KOPT-K1 (cell line): ENCODE results near the gene TDRD6.

ENCODE experiments used
- H3K27ac ChIP-seq: fragments of 200-600 bp; sonication (generic); 2 replicates; pipeline ENCODE4 v1.5.1; 2016; ENCODE audit warnings: antibody characterized with exemption, mild to moderate bottlenecking, low read depth, low read length; ENCODE audit not compliant: poor library complexity, severe bottlenecking
- H3K36me3 ChIP-seq: fragments of 200-600 bp; sonication (generic); 2 replicates; pipeline ENCODE4 v1.5.1; 2017; ENCODE audit warnings: antibody characterized with exemption, mild to moderate bottlenecking, low read length, moderate library complexity; ENCODE audit not compliant: insufficient read depth
- H3K9me3 ChIP-seq: fragments of 200-600 bp; sonication (generic); 2 replicates; pipeline ENCODE4 v1.5.1; 2017; ENCODE audit warnings: antibody characterized with exemption, low read length, mild to moderate bottlenecking; ENCODE audit not compliant: insufficient read depth, poor library complexity, severe bottlenecking

The TDRD6 gene

DNA sequence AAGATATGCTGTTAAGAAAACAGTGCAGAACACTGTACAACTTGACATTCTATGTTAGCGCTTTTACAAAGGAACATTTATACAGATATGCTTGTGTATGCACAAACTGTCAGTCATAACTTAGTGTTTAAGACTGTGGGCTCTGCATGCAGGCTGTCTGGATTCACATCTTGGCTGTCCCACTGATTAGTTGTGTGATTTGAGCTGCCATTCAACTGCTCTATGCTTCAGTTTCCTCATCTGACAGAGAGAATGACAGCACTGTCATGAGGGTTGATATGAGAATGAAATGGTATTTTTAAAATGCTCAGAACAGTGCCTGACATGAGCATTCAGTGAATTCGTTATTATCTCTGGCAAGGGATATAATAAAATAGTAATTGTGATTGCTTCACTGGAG is 26.2 kb upstream of the TDRD6 start:
- Histone ChIP-seq H3K27ac (no peak overlapping the region), H3K9me3 (no peaks in the 10 kb centered on the region), H3K36me3 (no peaks in the 10 kb centered on the region)

DNA sequence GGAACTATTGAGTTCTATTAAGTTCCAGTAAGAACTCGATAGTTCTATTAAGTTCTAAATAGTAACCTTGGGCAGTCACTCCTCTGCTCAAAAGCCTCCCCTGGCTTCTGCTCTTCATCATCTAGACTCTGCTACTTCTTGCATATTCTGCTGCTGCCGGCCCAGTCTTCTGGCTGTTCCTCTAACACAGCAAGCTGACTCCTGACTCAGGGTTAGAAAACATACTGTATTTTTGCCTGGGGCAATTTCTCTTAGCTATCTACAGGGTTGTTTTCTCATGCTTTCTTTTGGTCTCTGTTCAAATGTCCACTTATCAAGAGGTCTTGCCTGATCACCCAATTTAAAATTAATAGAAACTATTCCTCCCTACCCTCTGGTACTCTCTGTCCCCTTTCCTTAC is 20.3 kb upstream of the TDRD6 start:
- H3K27ac ChIP-seq, result no peak overlapping the region
- no peaks in the 10 kb centered on the region for H3K36me3 ChIP-seq

DNA sequence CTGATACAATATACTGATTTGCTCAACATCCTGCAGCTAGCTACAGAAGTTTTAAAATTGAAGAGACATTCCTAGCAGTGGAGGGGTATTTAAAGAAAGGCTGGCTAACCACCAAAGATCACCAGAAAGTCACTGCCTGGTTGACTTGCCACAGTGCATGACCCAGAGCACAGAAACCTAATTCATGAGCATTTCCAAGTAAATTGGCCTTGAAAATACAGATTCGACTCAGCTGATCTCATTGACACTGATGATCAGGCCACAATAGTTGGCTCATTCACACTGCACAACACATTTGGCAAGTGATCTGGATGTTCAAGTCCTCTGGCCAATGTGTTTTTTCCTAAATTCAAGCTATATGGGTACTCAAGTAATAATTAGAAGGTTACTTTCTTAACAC is 13.3 kb upstream of the TDRD6 start:
- Histone ChIP-seq H3K9me3 (no peaks in the 10 kb centered on the region), H3K27ac (no peak overlapping the region), H3K36me3 (no peaks in the 10 kb centered on the region)

More for the DNA sequence above, 20.3 kb upstream of the TDRD6 start:
- no peaks in the 10 kb centered on the region for H3K9me3 ChIP-seq

DNA sequence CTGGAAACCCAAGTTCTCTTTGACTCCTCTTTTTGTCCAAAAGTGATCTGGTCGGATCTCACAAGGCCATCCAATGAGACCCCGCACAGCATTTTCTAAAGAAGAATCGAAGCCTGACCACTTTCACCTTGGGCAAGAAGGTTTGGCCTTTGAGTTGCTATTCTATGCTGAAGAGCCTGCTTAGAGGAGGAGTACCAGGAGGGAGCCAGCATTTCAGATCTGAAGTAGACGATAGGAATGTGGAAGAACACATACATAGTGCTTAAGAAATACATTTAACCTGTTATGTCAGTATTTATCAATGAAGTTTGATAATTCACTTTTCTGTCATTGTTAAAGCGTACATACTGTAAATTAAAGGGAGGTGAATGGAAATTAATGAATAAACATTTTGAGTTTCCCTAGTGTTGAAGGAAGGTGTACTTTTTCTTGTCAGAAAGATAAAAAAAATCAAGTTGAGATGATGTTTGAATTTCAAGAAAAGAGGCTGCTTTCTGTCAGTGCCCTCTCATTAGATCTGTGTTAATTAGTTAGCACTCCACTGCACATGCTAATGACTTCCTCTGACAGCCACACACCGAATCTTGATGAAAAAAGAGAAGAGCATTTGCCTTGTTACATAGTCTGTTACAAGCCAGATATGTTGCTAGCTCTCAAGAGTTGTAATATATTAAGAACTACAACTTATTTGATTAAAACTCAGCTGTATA is 10.9 kb upstream of the TDRD6 start:
- Histone ChIP-seq H3K27ac (no peak overlapping the region), H3K9me3 (no peaks in the 10 kb centered on the region), H3K36me3 (no peaks in the 10 kb centered on the region)

DNA sequence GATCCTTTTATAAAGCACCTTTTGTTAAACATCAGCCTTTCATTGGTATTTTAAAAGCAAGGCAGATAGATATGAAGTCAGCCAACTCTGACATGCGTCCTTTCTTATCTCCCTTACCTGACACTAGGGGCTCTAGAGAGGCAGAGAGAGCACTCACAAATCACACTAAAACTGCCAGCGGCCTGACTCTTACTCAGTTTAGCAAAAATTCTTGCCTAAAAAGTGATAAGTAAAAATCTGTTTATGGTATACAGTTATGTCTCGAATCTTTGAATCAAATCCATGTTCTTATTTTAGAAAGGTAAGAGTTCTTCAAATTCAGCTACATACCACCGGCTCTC is 10.4 kb upstream of the TDRD6 start:
- H3K36me3 ChIP-seq, result no peaks in the 10 kb centered on the region

DNA sequence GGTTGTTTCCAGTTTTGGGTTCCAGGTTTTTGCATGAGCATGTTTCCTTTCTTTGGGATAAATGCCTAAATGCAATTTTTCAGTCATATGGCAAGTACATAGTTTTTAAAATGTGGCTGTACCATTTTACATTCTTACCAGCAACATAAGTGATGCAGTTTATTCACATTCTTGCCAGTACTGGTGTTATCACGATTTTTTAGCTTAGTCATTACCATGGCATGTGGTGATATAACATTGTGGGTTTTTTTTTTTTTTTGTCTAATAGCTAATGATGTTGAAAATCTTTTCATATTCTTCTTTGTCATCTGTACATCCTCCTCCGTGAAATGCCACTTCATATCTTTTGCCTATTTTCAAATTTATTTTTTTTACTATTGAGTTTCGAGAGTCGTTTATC is 2.9 kb upstream of the TDRD6 start:
- H3K36me3 ChIP-seq, result no peaks in the 10 kb centered on the region
- no peaks in the 10 kb centered on the region for H3K9me3 ChIP-seq
- no peak overlapping the region for H3K27ac ChIP-seq

More for the DNA sequence above, 10.4 kb upstream of the TDRD6 start:
- no peak overlapping the region for H3K27ac ChIP-seq
- H3K9me3 ChIP-seq, result no peaks in the 10 kb centered on the region

DNA sequence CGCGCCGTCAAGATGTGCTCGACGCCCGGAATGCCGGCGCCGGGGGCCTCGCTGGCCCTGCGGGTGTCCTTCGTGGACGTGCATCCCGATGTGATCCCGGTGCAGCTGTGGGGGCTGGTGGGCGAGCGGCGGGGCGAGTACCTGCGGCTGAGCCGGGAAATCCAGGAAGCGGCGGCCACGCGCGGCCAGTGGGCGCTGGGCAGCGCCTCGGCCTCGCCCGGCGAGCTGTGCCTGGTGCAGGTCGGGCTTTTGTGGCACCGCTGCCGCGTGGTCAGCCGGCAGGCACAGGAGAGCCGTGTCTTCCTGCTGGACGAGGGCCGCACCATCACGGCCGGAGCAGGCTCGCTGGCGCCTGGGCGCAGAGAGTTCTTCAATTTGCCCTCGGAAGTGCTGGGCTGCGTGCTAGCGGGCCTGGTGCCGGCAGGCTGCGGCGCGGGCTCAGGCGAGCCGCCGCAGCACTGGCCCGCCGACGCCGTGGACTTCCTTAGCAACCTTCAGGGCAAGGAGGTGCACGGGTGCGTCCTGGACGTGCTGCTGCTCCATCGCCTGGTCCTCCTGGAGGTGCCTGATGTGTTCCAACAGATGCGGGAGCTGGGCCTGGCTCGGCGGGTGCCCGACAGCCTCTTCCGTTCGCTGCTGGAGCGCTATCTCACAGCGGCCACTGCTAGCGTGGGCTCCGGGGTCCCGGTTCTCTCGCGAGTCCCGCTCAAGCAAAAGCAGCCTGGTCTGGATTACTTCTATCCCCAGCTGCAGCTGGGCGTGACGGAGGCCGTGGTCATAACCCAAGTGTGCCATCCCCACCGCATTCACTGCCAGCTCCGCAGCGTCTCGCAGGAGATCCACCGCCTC is 656 bp downstream of the TDRD6 start:
- H3K36me3 ChIP-seq, result no peaks in the 10 kb centered on the region
- no peaks in the 10 kb centered on the region for H3K9me3 ChIP-seq
- H3K27ac ChIP-seq, result no peak overlapping the region

DNA sequence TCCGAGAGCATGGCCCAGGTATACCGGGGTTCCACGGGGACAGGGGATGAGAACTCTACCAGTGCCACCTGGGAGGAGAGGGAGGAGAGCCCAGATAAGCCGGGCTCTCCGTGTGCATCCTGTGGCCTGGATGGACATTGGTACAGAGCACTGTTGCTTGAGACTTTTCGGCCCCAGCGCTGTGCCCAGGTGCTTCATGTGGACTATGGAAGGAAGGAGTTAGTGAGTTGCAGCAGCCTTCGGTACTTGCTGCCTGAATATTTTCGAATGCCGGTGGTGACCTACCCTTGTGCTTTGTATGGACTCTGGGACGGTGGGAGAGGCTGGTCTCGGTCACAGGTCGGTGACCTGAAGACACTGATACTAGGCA is 1.3 kb downstream of the TDRD6 start:
- no peaks in the 10 kb centered on the region for H3K9me3 ChIP-seq
- H3K27ac ChIP-seq, result no peak overlapping the region
- H3K36me3 ChIP-seq, result no peaks in the 10 kb centered on the region

DNA sequence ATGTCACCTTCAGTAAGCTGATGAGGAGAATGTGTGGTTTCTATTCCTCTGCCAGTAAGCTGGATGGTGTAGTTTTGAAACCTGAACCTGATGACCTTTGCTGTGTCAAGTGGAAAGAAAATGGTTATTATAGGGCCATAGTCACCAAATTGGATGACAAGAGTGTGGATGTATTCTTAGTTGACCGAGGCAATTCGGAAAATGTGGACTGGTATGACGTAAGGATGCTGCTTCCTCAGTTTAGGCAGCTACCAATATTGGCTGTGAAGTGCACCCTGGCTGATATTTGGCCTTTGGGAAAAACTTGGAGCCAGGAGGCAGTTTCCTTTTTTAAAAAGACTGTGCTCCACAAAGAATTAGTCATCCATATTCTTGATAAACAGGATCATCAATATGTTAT is 2.0 kb downstream of the TDRD6 start:
- Histone ChIP-seq H3K9me3 (no peaks in the 10 kb centered on the region), H3K36me3 (no peaks in the 10 kb centered on the region), H3K27ac (no peak overlapping the region)

DNA sequence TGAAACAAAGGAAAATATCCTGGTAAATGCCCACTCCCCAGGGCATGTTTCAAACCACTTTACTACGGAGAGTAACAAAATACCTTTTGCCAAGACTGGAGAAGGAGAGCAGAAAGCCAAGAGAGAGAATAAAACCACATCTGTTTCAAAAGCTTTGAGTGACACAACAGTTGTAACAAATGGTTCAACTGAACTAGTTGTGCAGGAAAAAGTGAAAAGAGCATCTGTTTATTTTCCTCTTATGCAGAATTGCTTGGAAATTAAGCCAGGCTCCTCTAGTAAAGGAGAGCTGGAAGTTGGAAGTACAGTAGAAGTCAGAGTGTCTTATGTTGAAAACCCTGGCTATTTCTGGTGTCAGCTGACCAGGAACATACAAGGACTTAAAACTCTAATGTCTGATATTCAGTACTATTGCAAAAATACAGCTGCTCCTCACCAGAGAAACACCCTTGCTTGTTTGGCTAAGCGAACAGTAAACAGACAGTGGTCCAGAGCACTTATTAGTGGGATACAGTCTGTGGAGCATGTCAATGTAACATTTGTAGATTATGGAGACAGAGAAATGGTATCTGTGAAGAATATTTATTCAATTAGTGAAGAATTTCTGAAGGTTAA is 2.6 kb downstream of the TDRD6 start:
- no peaks in the 10 kb centered on the region for H3K36me3 ChIP-seq
- no peaks in the 10 kb centered on the region for H3K9me3 ChIP-seq
- no peak overlapping the region for H3K27ac ChIP-seq

DNA sequence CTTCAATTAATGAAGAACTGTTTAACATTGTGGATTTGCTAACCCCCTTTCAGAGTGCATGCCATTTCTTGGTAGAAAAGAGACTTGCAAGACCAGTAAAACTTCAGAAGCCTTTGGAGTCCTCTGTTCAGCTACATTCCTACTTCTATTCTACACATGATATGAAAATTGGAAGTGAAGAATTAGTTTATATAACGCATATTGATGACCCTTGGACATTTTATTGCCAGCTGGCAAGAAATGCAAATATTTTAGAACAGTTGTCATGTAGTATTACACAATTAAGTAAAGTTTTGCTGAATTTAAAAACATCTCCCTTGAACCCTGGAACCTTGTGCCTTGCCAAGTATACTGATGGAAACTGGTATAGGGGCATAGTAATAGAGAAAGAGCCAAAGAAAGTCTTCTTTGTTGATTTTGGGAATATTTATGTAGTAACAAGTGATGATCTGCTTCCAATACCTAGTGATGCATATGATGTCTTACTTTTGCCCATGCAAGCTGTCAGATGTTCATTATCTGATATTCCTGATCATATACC is 3.3 kb downstream of the TDRD6 start:
- no peaks in the 10 kb centered on the region for H3K36me3 ChIP-seq
- H3K27ac ChIP-seq, result no peak overlapping the region
- H3K9me3 ChIP-seq, result no peaks in the 10 kb centered on the region

DNA sequence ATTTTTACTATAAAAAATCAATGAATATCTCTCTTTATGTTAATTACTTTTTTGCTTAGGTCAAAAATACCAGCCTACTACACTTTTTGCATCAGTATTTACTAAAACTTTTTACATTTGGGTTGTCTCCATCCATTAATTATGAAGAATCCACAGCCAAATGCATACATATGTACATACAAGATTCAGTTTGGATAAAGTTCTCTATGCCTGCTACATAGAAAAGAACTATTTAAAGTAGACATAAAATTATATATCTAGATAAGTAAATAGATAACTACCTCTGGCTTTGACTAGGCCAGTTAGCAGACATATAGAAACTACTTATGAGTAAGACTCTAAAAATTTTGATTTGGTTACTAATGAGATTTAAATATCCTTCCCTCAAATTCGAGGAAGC is 12.3 kb downstream of the TDRD6 start:
- no peak overlapping the region for H3K27ac ChIP-seq
- H3K9me3 ChIP-seq, result no peaks in the 10 kb centered on the region
- no peaks in the 10 kb centered on the region for H3K36me3 ChIP-seq

DNA sequence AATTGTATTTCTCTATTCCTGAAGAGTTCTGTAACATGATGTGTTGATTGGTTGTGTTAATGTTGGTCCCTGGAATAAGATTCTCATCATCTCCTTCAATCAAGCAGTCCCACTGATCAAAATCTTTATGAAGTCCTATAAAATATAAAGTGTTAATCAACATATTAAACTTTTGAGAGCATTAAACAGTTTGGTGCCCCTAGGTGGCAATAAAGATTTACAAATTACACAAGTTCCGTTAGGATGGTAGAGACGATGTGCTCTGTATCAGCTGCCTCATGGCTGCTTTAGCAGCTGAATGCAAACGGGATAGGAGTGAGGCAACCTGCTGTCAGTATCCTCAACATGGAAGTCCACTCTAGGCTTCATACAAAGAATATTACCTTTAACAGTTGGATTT is 16.9 kb downstream of the TDRD6 start:
- H3K9me3 ChIP-seq, result no peaks in the 10 kb centered on the region

DNA sequence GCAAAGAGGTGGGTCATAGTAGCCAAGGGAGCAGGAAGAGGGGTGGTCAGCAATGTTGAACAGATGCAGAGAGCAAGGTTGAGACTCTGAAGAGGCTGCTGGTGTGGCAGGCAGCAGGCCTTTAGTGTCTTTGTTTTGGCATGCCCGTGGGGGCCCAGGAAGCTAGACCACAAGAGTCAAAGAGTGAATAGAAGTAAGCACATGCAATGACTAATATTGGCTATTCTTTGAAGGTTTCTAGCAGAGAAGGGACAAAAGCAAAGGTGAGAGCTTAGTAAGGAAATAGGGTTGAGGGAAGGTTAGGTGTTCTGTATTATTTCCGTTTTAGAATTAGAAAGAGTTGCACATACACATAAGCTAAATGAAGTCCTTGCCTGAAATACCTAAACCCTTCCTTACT is 18.8 kb downstream of the TDRD6 start:
- Histone ChIP-seq H3K36me3 (no peaks in the 10 kb centered on the region), H3K27ac (no peak overlapping the region), H3K9me3 (no peaks in the 10 kb centered on the region)

More for the DNA sequence above, 16.9 kb downstream of the TDRD6 start:
- Histone ChIP-seq H3K36me3 (no peaks in the 10 kb centered on the region), H3K27ac (no peak overlapping the region)

DNA sequence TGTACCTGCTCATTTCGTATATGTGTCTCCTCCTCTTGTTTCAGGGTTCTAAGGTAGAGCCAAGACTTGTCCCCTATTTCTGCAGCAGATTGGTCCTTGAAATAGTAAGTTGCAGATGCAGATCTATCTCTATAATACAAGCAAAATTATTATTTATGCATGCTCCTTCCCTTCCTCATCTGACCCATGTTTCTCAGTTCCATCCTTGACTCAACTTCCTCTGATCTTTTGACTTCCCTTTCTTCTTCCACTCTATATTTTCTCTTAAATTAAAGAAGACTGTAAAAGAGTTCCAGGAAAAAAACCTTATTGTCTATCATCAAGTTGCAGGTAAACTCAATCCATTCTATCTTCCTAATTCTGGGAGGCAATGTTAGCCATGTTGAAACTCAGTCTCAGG is 23.8 kb downstream of the TDRD6 start:
- Histone ChIP-seq H3K9me3 (no peaks in the 10 kb centered on the region), H3K27ac (no peak overlapping the region), H3K36me3 (no peaks in the 10 kb centered on the region)
